Skeletal muscle tissue (tissue), 4 donors: ENCODE measurements around the gene PRR36. TPM values are rescaled to one million over a fixed set of nuclear protein-coding genes. Genes with fewer than 3 reads are reported as not detected.
A peak's percentile ranks its signal among the peaks of the same experiment; 100 is the strongest.

ENCODE experiments used
- H3K27ac ChIP-seq: one replicate; pipeline ENCODE4 v1.7.0; 2013; ENCODE audit warnings: mild to moderate bottlenecking, low read depth, low read length, inconsistent platforms
- H3K27me3 ChIP-seq, 3 donors: one replicate each; pipeline ENCODE4 v1.7.0; 2013; ENCODE audit warnings: low read length in 3 of 3; ENCODE audit not compliant: control insufficient read depth in 3 of 3, insufficient read depth in 3 of 3
- H3K36me3 ChIP-seq, 3 donors: one replicate each; pipeline ENCODE4 v1.7.0; 2013; ENCODE audit warnings: low read length in 3 of 3; ENCODE audit not compliant: control insufficient read depth in 3 of 3, insufficient read depth in 3 of 3
- H3K4me1 ChIP-seq, 3 donors: one replicate each; pipeline ENCODE4 v1.7.0; 2013; ENCODE audit warnings: low read length in 3 of 3, mild to moderate bottlenecking in 3 of 3; ENCODE audit not compliant: control insufficient read depth in 3 of 3, insufficient read depth in 3 of 3
- H3K4me3 ChIP-seq, 3 donors: one replicate each; pipeline ENCODE4 v1.7.0; 2013; ENCODE audit warnings: low read length in 3 of 3
- H3K9ac ChIP-seq, 3 donors: one replicate each; pipeline ENCODE4 v1.7.0; 2013; ENCODE audit warnings: low read length in 3 of 3, mild to moderate bottlenecking in 3 of 3, moderate library complexity in 2 of 3, low read depth in 1 of 3
- H3K9me3 ChIP-seq, 3 donors: one replicate each; pipeline ENCODE4 v1.7.0; 2013; ENCODE audit warnings: low read length in 3 of 3; ENCODE audit not compliant: control insufficient read depth in 3 of 3
- total RNA-seq: library from RNA; depleted of rRNA; stranded (reverse); fragments of >200 nt; gene quantifications from one replicate; pipeline ENCODE4 v1.2.3, GENCODE V29; 2014
- donor health status: Osteomylitis.

The PRR36 gene
- total RNA-seq, 1 donor from 2014 or later = not detected

GRCh38 chr19:7853770-7854128, 20.4 kb downstream of the PRR36 start:
- peaks cover 0 to 29% (median 10%) of the 10 kb centered on the region in 3 donors for H3K27me3 ChIP-seq
- no peak overlapping the region for H3K27ac ChIP-seq
- H3K4me3 ChIP-seq = no peak overlapping the region
- H3K36me3 ChIP-seq = no peaks in the 10 kb centered on the region
- peaks cover 0 to 19% (median 10%) of the 10 kb centered on the region in 3 donors for H3K4me1 ChIP-seq
- no peak overlapping the region for H3K9ac ChIP-seq
- no peaks in the 10 kb centered on the region for H3K9me3 ChIP-seq

GRCh38 chr19:7852851-7853769, 21.1 kb downstream of the PRR36 start:
- H3K36me3 ChIP-seq = no peaks in the 10 kb centered on the region
- H3K9ac ChIP-seq = peak overlapping the region in 1 of 3 donors; percentile 8
- H3K4me3 ChIP-seq = no peak overlapping the region
- H3K9me3 ChIP-seq = no peaks in the 10 kb centered on the region
- peaks cover 0 to 25% (median 7%) of the 10 kb centered on the region in 3 donors for H3K27me3 ChIP-seq
- no peak overlapping the region for H3K27ac ChIP-seq
- H3K4me1 ChIP-seq = peaks cover 0 to 19% (median 10%) of the 10 kb centered on the region in 3 donors

GRCh38 chr19:7851623-7852500, 22.3 kb downstream of the PRR36 start:
- peaks cover 0 to 17% (median 7%) of the 10 kb centered on the region in 3 donors for H3K27me3 ChIP-seq
- peaks cover 0 to 19% (median 10%) of the 10 kb centered on the region in 3 donors for H3K4me1 ChIP-seq
- H3K9me3 ChIP-seq = no peaks in the 10 kb centered on the region
- H3K4me3 ChIP-seq = no peak overlapping the region
- no peak overlapping the region for H3K27ac ChIP-seq
- no peak overlapping the region for H3K9ac ChIP-seq
- H3K36me3 ChIP-seq = no peaks in the 10 kb centered on the region

GRCh38 chr19:7850945-7851622, 23.1 kb downstream of the PRR36 start:
- Histone ChIP-seq H3K4me1 (peaks cover 0 to 19% (median 10%) of the 10 kb centered on the region in 3 donors), H3K9ac (peak overlapping the region in 1 of 3 donors; percentile 40), H3K27me3 (peaks cover 0 to 12% (median 4%) of the 10 kb centered on the region in 3 donors), H3K4me3 (no peak overlapping the region), H3K36me3 (no peaks in the 10 kb centered on the region), H3K9me3 (no peaks in the 10 kb centered on the region), H3K27ac (no peak overlapping the region)

GRCh38 chr19:7850000-7850813, 24.0 kb downstream of the PRR36 start:
- H3K4me3 ChIP-seq = no peak overlapping the region
- peaks cover 0 to 19% (median 10%) of the 10 kb centered on the region in 3 donors for H3K4me1 ChIP-seq
- H3K9me3 ChIP-seq = no peaks in the 10 kb centered on the region
- peak overlapping the region in 1 of 3 donors; percentile 40 for H3K9ac ChIP-seq
- no peaks in the 10 kb centered on the region for H3K36me3 ChIP-seq
- H3K27me3 ChIP-seq = peaks cover 0 to 8% (median 1%) of the 10 kb centered on the region in 3 donors
- H3K27ac ChIP-seq = no peak overlapping the region

- no peaks in the 10 kb centered on the region for H3K36me3 ChIP-seq
- H3K9me3 ChIP-seq = no peaks in the 10 kb centered on the region
- no peak overlapping the region for H3K4me3 ChIP-seq
- H3K4me1 ChIP-seq = peaks cover 0 to 19% (median 10%) of the 10 kb centered on the region in 3 donors
- H3K27ac ChIP-seq = no peak overlapping the region
- peak overlapping the region in 1 of 3 donors; percentile 8 for H3K9ac ChIP-seq
- H3K27me3 ChIP-seq = peaks cover 0 to 5% (median 0%) of the 10 kb centered on the region in 3 donors
These were observed 24.6 kb downstream of the PRR36 start for GRCh38 chr19:7849631-7849999.

- Histone ChIP-seq H3K36me3 (no peaks in the 10 kb centered on the region), H3K4me1 (peaks cover 0 to 19% (median 10%) of the 10 kb centered on the region in 3 donors), H3K9ac (peak overlapping the region in 1 of 3 donors; percentile 8), H3K27ac (no peak overlapping the region), H3K27me3 (peaks cover 0 to 3% (median 0%) of the 10 kb centered on the region in 3 donors), H3K4me3 (no peak overlapping the region), H3K9me3 (no peaks in the 10 kb centered on the region)
These were observed 25.3 kb downstream of the PRR36 start for GRCh38 chr19:7848779-7849457.

GRCh38 chr19:7847664-7848063, 26.5 kb downstream of the PRR36 start:
- no peak overlapping the region for H3K4me3 ChIP-seq
- H3K4me1 ChIP-seq = peaks cover 0 to 19% (median 10%) of the 10 kb centered on the region in 3 donors
- no peaks in the 10 kb centered on the region for H3K9me3 ChIP-seq
- no peaks in the 10 kb centered on the region for H3K36me3 ChIP-seq
- H3K27ac ChIP-seq = no peak overlapping the region
- H3K9ac ChIP-seq = no peak overlapping the region
- H3K27me3 ChIP-seq = no peaks in the 10 kb centered on the region
